IMR-90 (cell line): ENCODE data around the gene RAB28. TPM values are rescaled to one million over a fixed set of nuclear protein-coding genes. Genes with fewer than 3 reads are reported as not detected.

Experiments used
- ATAC-seq: fragments of 200-7000 bp; cut with Tn5 transposase; 2 replicates; pipeline ENCODE4 v1.9.1; 2020; ENCODE audit warnings: low read depth, mild to moderate bottlenecking, moderate library complexity
- BruUV-seq: library from RNA; stranded (reverse); fragments of 400-500 nt; replicated peaks from 2 replicates; lab custom pipeline; 2021; lab: Mats Ljungman, UMichigan
- CTCF ChIA-PET: fragments of 300-600 bp; formaldehyde crosslinking; extraction: SDS; loops from one replicate; lab custom pipeline; 2021; ENCODE audit warnings: antibody characterized with exemption; lab: Yijun Ruan, JAX
- POLR2A ChIA-PET: fragments of 300-600 bp; sonication (Branson Sonifier 250); formaldehyde crosslinking; loops from one replicate; lab custom pipeline; 2022; ENCODE audit warnings: antibody characterized with exemption; ENCODE audit not compliant: unreplicated experiment; lab: Charles Lee
- DNase-seq: peaks from one replicate; pipeline ENCODE4 v3.0.0; 2013
- H2AFZ ChIP-seq: replicated peaks from 2 replicates; pipeline ENCODE3; 2013; ENCODE audit warnings: low read length, mild to moderate bottlenecking; ENCODE audit not compliant: poor library complexity
- H2AK5ac ChIP-seq: 2 replicates; pipeline ENCODE4 v1.6.1; 2013; ENCODE audit warnings: low read depth, low read length, inconsistent platforms
- H2AK9ac ChIP-seq: replicated peaks from 2 replicates; pipeline ENCODE3; 2013; ENCODE audit warnings: mild to moderate bottlenecking, low read depth, low read length, moderate library complexity; ENCODE audit not compliant: poor library complexity
- H2BK120ac ChIP-seq: 2 replicates; pipeline ENCODE4 v1.6.1; 2013; ENCODE audit warnings: low read depth, low read length, inconsistent platforms
- H2BK15ac ChIP-seq: 3 replicates; pipeline ENCODE4 v1.6.1; 2013; ENCODE audit warnings: low read depth, low read length, inconsistent platforms
- H2BK20ac ChIP-seq: 2 replicates; pipeline ENCODE4 v1.6.1; 2013; ENCODE audit warnings: low read depth, mild to moderate bottlenecking, inconsistent platforms, low read length, moderate library complexity
- H2BK5ac ChIP-seq: 2 replicates; pipeline ENCODE4 v1.6.1; 2013; ENCODE audit warnings: mild to moderate bottlenecking, low read depth, low read length, inconsistent platforms; ENCODE audit not compliant: poor library complexity, severe bottlenecking
- H3K14ac ChIP-seq: replicated peaks from 2 replicates; pipeline ENCODE4 v1.6.1; 2013; ENCODE audit warnings: low read depth, low read length, inconsistent platforms
- H3K18ac ChIP-seq: 2 replicates; pipeline ENCODE4 v1.6.1; 2013; ENCODE audit warnings: low read depth, low read length, control low read depth
- H3K23ac ChIP-seq: 2 replicates; pipeline ENCODE4 v1.6.1; 2013; ENCODE audit warnings: low read depth, low read length, inconsistent platforms
- H3K27ac ChIP-seq: 2 replicates; pipeline ENCODE4 v1.5.1; 2013; ENCODE audit warnings: mild to moderate bottlenecking, control low read depth, low read length; ENCODE audit not compliant: insufficient read depth
- H3K27me3 ChIP-seq: 2 replicates; pipeline ENCODE4 v1.6.1; 2013; ENCODE audit warnings: low read length; ENCODE audit not compliant: control insufficient read depth, insufficient read depth
- H3K36me3 ChIP-seq: 2 replicates; pipeline ENCODE4 v1.6.1; 2013; ENCODE audit warnings: low read length, mixed read lengths; ENCODE audit not compliant: control insufficient read depth, insufficient read depth
- H3K4ac ChIP-seq: 2 replicates; pipeline ENCODE4 v1.6.1; 2013; ENCODE audit warnings: low read depth, low read length, inconsistent platforms
- H3K4me1 ChIP-seq: 2 replicates; pipeline ENCODE4 v1.6.1; 2013; ENCODE audit warnings: low read length, mixed read lengths; ENCODE audit not compliant: control insufficient read depth, insufficient read depth
- H3K4me2 ChIP-seq: 2 replicates; pipeline ENCODE4 v1.6.1; 2013; ENCODE audit warnings: low read depth, mild to moderate bottlenecking, control low read depth, low read length, moderate library complexity
- H3K4me3 ChIP-seq: 2 replicates; pipeline ENCODE4 v1.5.1; 2013; ENCODE audit warnings: low read depth, mild to moderate bottlenecking, control low read depth, low read length, moderate library complexity; ENCODE audit not compliant: insufficient read depth
- H3K56ac ChIP-seq: 2 replicates; pipeline ENCODE4 v1.6.1; 2013; ENCODE audit warnings: low read length, inconsistent platforms; ENCODE audit not compliant: insufficient read depth; ENCODE audit errors: extremely low read depth
- H3K79me1 ChIP-seq, 2 experiments: 2 replicates each; pipeline ENCODE4 v1.6.1; 2013; ENCODE audit warnings: low read length in 2 of 2, inconsistent platforms in 1 of 2, low read depth in 1 of 2
- H3K9ac ChIP-seq: 2 replicates; pipeline ENCODE4 v1.6.1; 2013; ENCODE audit warnings: low read depth, low read length, control low read depth
- H3K9me1 ChIP-seq: 2 replicates; pipeline ENCODE4 v1.6.1; 2013; ENCODE audit warnings: low read length, inconsistent platforms; ENCODE audit not compliant: insufficient read depth
- H3K9me3 ChIP-seq: 2 replicates; pipeline ENCODE4 v1.6.1; 2013; ENCODE audit warnings: low read length; ENCODE audit not compliant: control insufficient read depth, insufficient read depth
- H4K20me1 ChIP-seq: 2 replicates; pipeline ENCODE4 v1.6.1; 2013; ENCODE audit warnings: low read length, inconsistent platforms; ENCODE audit not compliant: insufficient read depth
- H4K5ac ChIP-seq: 2 replicates; pipeline ENCODE4 v1.6.1; 2013; ENCODE audit warnings: mild to moderate bottlenecking, low read depth, low read length, control low read depth
- H4K8ac ChIP-seq, 2 experiments: 2 replicates each; pipeline ENCODE4 v1.6.1; 2013; ENCODE audit warnings: low read depth in 2 of 2, low read length in 2 of 2, control low read depth in 1 of 2, inconsistent platforms in 1 of 2
- H4K91ac ChIP-seq: 2 replicates; pipeline ENCODE4 v1.6.1; 2013; ENCODE audit warnings: low read depth, low read length, inconsistent platforms; ENCODE audit not compliant: insufficient read depth
- BHLHE40 ChIP-seq: fragments of 150-350 bp; IDR thresholded peaks from 2 replicates; pipeline ENCODE4 v1.6.1; 2016; ENCODE audit warnings: mild to moderate bottlenecking, low read depth, low read length
- CEBPB ChIP-seq: IDR thresholded peaks from 2 replicates; pipeline ENCODE4 v1.6.1; 2012; ENCODE audit warnings: low read depth, low read length, improper control_type of control experiment
- CTCF ChIP-seq: conservative IDR thresholded peaks from 2 replicates; pipeline ENCODE4 v1.5.1; 2012; ENCODE audit warnings: mild to moderate bottlenecking, low read depth, low read length, improper control_type of control experiment
- MAZ ChIP-seq: IDR thresholded peaks from 2 replicates; pipeline ENCODE4 v1.6.1; 2012; ENCODE audit warnings: low read depth, mild to moderate bottlenecking, low read length, improper control_type of control experiment, moderate library complexity, borderline replicate concordance
- MXI1 ChIP-seq: IDR thresholded peaks from 2 replicates; pipeline ENCODE4 v1.6.1; 2012; ENCODE audit warnings: low read depth, mild to moderate bottlenecking, low read length, moderate library complexity, borderline replicate concordance
- POLR2A ChIP-seq: IDR thresholded peaks from 2 replicates; pipeline ENCODE4 v1.6.1; 2012; ENCODE audit warnings: mild to moderate bottlenecking, low read depth, low read length
- RAD21 ChIP-seq: IDR thresholded peaks from 2 replicates; pipeline ENCODE4 v1.6.1; 2012; ENCODE audit warnings: low read length, improper control_type of control experiment
- RCOR1 ChIP-seq: IDR thresholded peaks from 2 replicates; pipeline ENCODE4 v1.6.1; 2012; ENCODE audit warnings: mild to moderate bottlenecking, low read length, improper control_type of control experiment; ENCODE audit not compliant: insufficient replicate concordance
- RFX5 ChIP-seq: IDR thresholded peaks from 2 replicates; pipeline ENCODE4 v1.8.0; 2012; ENCODE audit warnings: low read depth, mild to moderate bottlenecking, low read length, moderate library complexity
- SMC3 ChIP-seq: fragments of 150-350 bp; IDR thresholded peaks from 2 replicates; pipeline ENCODE4 v1.6.1; 2016; ENCODE audit warnings: low read depth, mild to moderate bottlenecking, antibody characterized with exemption, low read length, moderate library complexity
- USF2 ChIP-seq: fragments of 150-350 bp; IDR thresholded peaks from 2 replicates; pipeline ENCODE4 v1.6.1; 2017; ENCODE audit warnings: mild to moderate bottlenecking, antibody characterized with exemption, low read length, low read depth
- WGBS, 2 experiments: methylation state at CpG; one replicate each; pipeline versions ENCODE4 v1.1.5 to v1.1.7; 2013; ENCODE audit warnings: missing lambda C conversion rate in 2 of 2; ENCODE audit not compliant: insufficient read length in 1 of 2; ENCODE audit errors: extremely low coverage in 2 of 2; 5-methylcytosine and 5-hydroxymethylcytosine counted together
- dilution Hi-C: fragments of 300-500 bp; cut with HindIII; formaldehyde crosslinking; loops from one replicate; pipeline ENCODE4 v1.14.3; 2018; ENCODE audit warnings: low sequenced_read_pairs; ENCODE audit not compliant: unreplicated experiment
- in situ Hi-C: fragments of 300-500 bp; cut with MboI; formaldehyde crosslinking; loops from 3 replicates; pipeline ENCODE4 v1.14.3; 2019; ENCODE audit warnings: low sequenced_read_pairs, inconsistent platforms, mixed read lengths
- intact Hi-C: fragments of 100-400 bp; cut with micrococcal nuclease; formaldehyde crosslinking; loops from 2 replicates; pipeline ENCODE4 v1.10.0; 2022
- polyA plus RNA-seq, 3 experiments: library from polyadenylated mRNA; depleted of rRNA; stranded (reverse); fragments of >200 nt; gene quantifications; 2 replicates each; pipeline ENCODE4 v1.2.3, GENCODE V29; 2012; ENCODE audit warnings: low replicate concordance in 1 of 3
- total RNA-seq: library from RNA; depleted of rRNA; stranded (reverse); fragments of >200 nt; gene quantifications from 2 replicates; pipeline ENCODE4 v1.2.3, GENCODE V29; 2012
- TF ChIP-seq, protein P1 (sequence below): fragments of 150-350 bp; IDR thresholded peaks from 2 replicates; pipeline ENCODE4 v1.6.1; 2016; ENCODE audit warnings: low read depth, mild to moderate bottlenecking, low read length, moderate library complexity, borderline replicate concordance

The RAB28 gene
- total and polyA plus RNA-seq, 2 of the 4 experiments (the other 2 are of a cell fraction) = 7.5 to 10.8 TPM

GRCh38 chr4:13495753-13496152, 11.6 kb upstream of the RAB28 start:
- H2AFZ ChIP-seq = no peak overlapping the region
- dilution Hi-C loops (no loop called here), intact Hi-C loops (no loop called here), in situ Hi-C loops (no loop called here)
- H3K4me2 ChIP-seq = no peak overlapping the region
- no CpG with 5 or more reads among the region's 1 CpG for WGBS, 2 experiments
- no peak overlapping the region for H4K8ac ChIP-seq
- no peak overlapping the region for H3K9ac ChIP-seq
- H3K36me3 ChIP-seq = no peaks in the 10 kb centered on the region
- H3K23ac ChIP-seq = no peak overlapping the region
- no peaks in the 10 kb centered on the region for H3K9me1 ChIP-seq
- H2BK5ac ChIP-seq = no peak overlapping the region
- H3K27me3 ChIP-seq = peaks cover 4% of the 10 kb centered on the region; the same call in 1 of the 2 replicates
- H3K56ac ChIP-seq = no peak overlapping the region
- no peak overlapping the region for H3K14ac ChIP-seq
- no peaks in the 10 kb centered on the region for H3K79me1 ChIP-seq
- H2BK120ac ChIP-seq = no peak overlapping the region
- H2AK9ac ChIP-seq = no peak overlapping the region
- H2BK20ac ChIP-seq = no peak overlapping the region
- H3K18ac ChIP-seq = no peak overlapping the region
- no peak overlapping the region for H3K4ac ChIP-seq
- H4K5ac ChIP-seq = no peak overlapping the region
- no peaks in the 10 kb centered on the region for H4K20me1 ChIP-seq
- no peak overlapping the region for H2BK15ac ChIP-seq
- H3K9me3 ChIP-seq = no peaks in the 10 kb centered on the region
- H3K4me1 ChIP-seq = no peaks in the 10 kb centered on the region
- CTCF ChIA-PET = no interaction called here
- no peak for ATAC-seq
- no TSS peak for BruUV-seq
- H3K4me3 ChIP-seq = no peak overlapping the region
- H4K91ac ChIP-seq = no peak overlapping the region
- POLR2A ChIA-PET = no interaction called here
- no peak for DNase-seq
- no peak overlapping the region for H3K27ac ChIP-seq
- no peak overlapping the region for H2AK5ac ChIP-seq
- TF ChIP-seq, protein P1, sequence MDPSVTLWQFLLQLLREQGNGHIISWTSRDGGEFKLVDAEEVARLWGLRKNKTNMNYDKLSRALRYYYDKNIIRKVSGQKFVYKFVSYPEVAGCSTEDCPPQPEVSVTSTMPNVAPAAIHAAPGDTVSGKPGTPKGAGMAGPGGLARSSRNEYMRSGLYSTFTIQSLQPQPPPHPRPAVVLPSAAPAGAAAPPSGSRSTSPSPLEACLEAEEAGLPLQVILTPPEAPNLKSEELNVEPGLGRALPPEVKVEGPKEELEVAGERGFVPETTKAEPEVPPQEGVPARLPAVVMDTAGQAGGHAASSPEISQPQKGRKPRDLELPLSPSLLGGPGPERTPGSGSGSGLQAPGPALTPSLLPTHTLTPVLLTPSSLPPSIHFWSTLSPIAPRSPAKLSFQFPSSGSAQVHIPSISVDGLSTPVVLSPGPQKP = no peak
- TF ChIP-seq RFX5 (no peak), SMC3 (no peak), RCOR1 (no peak), USF2 (no peak), MXI1 (no peak), MAZ (no peak), BHLHE40 (no peak), CTCF (no peak), CEBPB (no peak), POLR2A (no peak), RAD21 (no peak)
